Measurements from ENCODE around the gene C14orf39. TPM values are rescaled to one million over a fixed set of nuclear protein-coding genes. Genes with fewer than 3 reads are reported as not detected.
A peak's percentile ranks its signal among the peaks of the same experiment; 100 is the strongest.
"Not testable (repeated sequence)": the region's sequence is repeated elsewhere in the genome, so short reads cannot be mapped to it uniquely, and the experiment has no call there.

C14orf39 gene
- total and polyA plus RNA-seq, 2 experiments from 2014 or later = 0.28 to 3.4 TPM

- not testable (repeated sequence) for H3K27me3 ChIP-seq (ENCODE audit: insufficient read depth)
These were observed 88.3 kb downstream of the C14orf39 start for GRCh38 chr14:60397550-60397949.

GRCh38 chr14:60396718-60397343 lies 89.0 kb downstream of the C14orf39 start:
- Histone ChIP-seq H3K27me3 (ENCODE audit: insufficient read depth) (no peaks in the 10 kb centered on the region), H3K4me2 (no peak overlapping the region), H2AFZ (no peak overlapping the region), H3K4me1 (ENCODE audit: insufficient read depth) (no peaks in the 10 kb centered on the region), H3K9me2 (ENCODE audit: insufficient read depth) (no peaks in the 10 kb centered on the region), H3K27ac (ENCODE audit: low read depth) (no peak overlapping the region), H3K79me2 (replicated peaks; ENCODE audit: insufficient read depth) (no peaks in the 10 kb centered on the region), H3K4me3 (no peak overlapping the region), H3K36me3 (ENCODE audit: insufficient read depth) (no peaks in the 10 kb centered on the region), H3F3A (replicated peaks; ENCODE audit: low read depth) (no peaks in the 10 kb centered on the region), H4K20me1 (replicated peaks; ENCODE audit: insufficient read depth) (no peaks in the 10 kb centered on the region)
- ATAC-seq = no peak
- peaks cover 1% of the 10 kb centered on the region for H3K27me3 Mint-ChIP-seq (ENCODE audit: insufficient read depth, low read depth, poor library complexity)
- peak; percentile 25 for DNase-seq (ENCODE audit: low spot score)
- no peaks in the 10 kb centered on the region; the same call in 2 of the 3 replicates for H3K4me1 Mint-ChIP-seq
- H3K4me3 Mint-ChIP-seq = no peak overlapping the region
- H3K9me3 Mint-ChIP-seq = peaks cover 10% of the 10 kb centered on the region; the same call in 1 of the 3 replicates
- peaks cover 3% of the 10 kb centered on the region; the same call in 1 of the 3 replicates for H3K36me3 Mint-ChIP-seq (ENCODE audit: low read depth)
- H3K27ac Mint-ChIP-seq = no peak overlapping the region
- no peak for TF ChIP-seq ETS1 (IDR thresholded peaks at IDR 0.05)
- no peak for TF ChIP-seq CREB1 (CRISPR knock-in tag; IDR thresholded peaks at IDR 0.05; ENCODE audit: low read depth)
- TF ChIP-seq ZNF462 (CRISPR knock-in tag; IDR thresholded peaks at IDR 0.05) = no peak
- TF ChIP-seq ZNF114 (CRISPR knock-in tag; IDR thresholded peaks at IDR 0.05) = no peak
- no peak for TF ChIP-seq ZNF331 (CRISPR knock-in tag; IDR thresholded peaks at IDR 0.05; ENCODE audit: low read depth)
- no peak for TF ChIP-seq CTCF (conservative IDR thresholded peaks at IDR 0.05; ENCODE audit: low read depth in 2 of 2)
- no peak for TF ChIP-seq POLR2AphosphoS5 (IDR thresholded peaks at IDR 0.05; ENCODE audit: low read depth)
- no peak for TF ChIP-seq JUNB (IDR thresholded peaks at IDR 0.05; ENCODE audit: unreplicated experiment)
- TF ChIP-seq NANOG (IDR thresholded peaks at IDR 0.05; ENCODE audit: borderline replicate concordance) = no peak
- no peak for TF ChIP-seq EZH2phosphoT487 (IDR thresholded peaks at IDR 0.05; ENCODE audit: unreplicated experiment)
- no peak for TF ChIP-seq EZH2 (IDR thresholded peaks at IDR 0.05; ENCODE audit: low read depth, unreplicated experiment)

More at GRCh38 chr14:60397550-60397949, 88.3 kb downstream of the C14orf39 start:
- not testable (repeated sequence) for H4K20me1 ChIP-seq (replicated peaks; ENCODE audit: insufficient read depth); H3K27ac ChIP-seq (ENCODE audit: low read depth); H2AFZ ChIP-seq; H3K36me3 ChIP-seq (ENCODE audit: insufficient read depth); H3F3A ChIP-seq (replicated peaks; ENCODE audit: low read depth); H3K4me1 Mint-ChIP-seq; H3K4me3 ChIP-seq; H3K27me3 Mint-ChIP-seq (ENCODE audit: insufficient read depth, low read depth, poor library complexity); H3K79me2 ChIP-seq (replicated peaks; ENCODE audit: insufficient read depth); H3K27ac Mint-ChIP-seq; H3K9me2 ChIP-seq (ENCODE audit: insufficient read depth); DNase-seq (ENCODE audit: low spot score); H3K4me1 ChIP-seq (ENCODE audit: insufficient read depth); H3K4me3 Mint-ChIP-seq; H3K36me3 Mint-ChIP-seq (ENCODE audit: low read depth); ATAC-seq; H3K4me2 ChIP-seq
- H3K9me3 Mint-ChIP-seq = peaks cover 10% of the 10 kb centered on the region; the same call in 1 of the 3 replicates

Data from GM23338 (cell line).